Caco-2 (cell line): ENCODE measurements around the gene CD24. TPM values are rescaled to one million over a fixed set of nuclear protein-coding genes. Genes with fewer than 3 reads are reported as not detected.
"Not testable (repeated sequence)": the region's sequence is repeated elsewhere in the genome, so short reads cannot be mapped to it uniquely, and the experiment has no call there.

Experiments
- BruUV-seq: library from RNA; stranded (reverse); fragments of 400-500 nt; replicated peaks from 2 replicates; lab custom pipeline; 2021; lab: Mats Ljungman, UMichigan
- CTCF ChIA-PET: fragments of 300-600 bp; sonication (Branson Sonifier 250); formaldehyde crosslinking; loops from one replicate; lab custom pipeline; 2022; ENCODE audit warnings: antibody characterized with exemption; lab: Charles Lee
- POLR2A ChIA-PET: fragments of 300-600 bp; sonication (Branson Sonifier 250); formaldehyde crosslinking; loops from one replicate; lab custom pipeline; 2022; ENCODE audit warnings: antibody characterized with exemption; lab: Charles Lee
- DNase-seq, 2 experiments: peaks; one replicate each; pipeline versions ENCODE4 v3.0.0 to v3.0.0-alpha.2; 2020 to 2022
- H3K27me3 ChIP-seq: replicated peaks from 2 replicates; pipeline ENCODE4 v1.6.0; 2011; ENCODE audit warnings: low read length; ENCODE audit not compliant: control insufficient read depth, insufficient read depth
- H3K36me3 ChIP-seq: 2 replicates; pipeline ENCODE4 v1.5.1; 2011; ENCODE audit warnings: low read length; ENCODE audit not compliant: control insufficient read depth, insufficient read depth
- H3K4me1 ChIP-seq: fragments of 250-450 bp; sonication (Bioruptor Pico); 2 replicates; pipeline ENCODE4 v1.5.1; 2020; ENCODE audit warnings: mild to moderate bottlenecking
- H3K4me3 ChIP-seq: 2 replicates; pipeline ENCODE4 v1.5.1; 2011; ENCODE audit warnings: low read depth, mild to moderate bottlenecking, control low read depth, low read length
- H3K9me3 ChIP-seq: fragments of 250-450 bp; sonication (Bioruptor Pico); 2 replicates; pipeline ENCODE4 v1.5.1; 2020; ENCODE audit warnings: mild to moderate bottlenecking, moderate library complexity
- H3K27ac Mint-ChIP-seq: one replicate; pipeline ENCODE4 v1.8.0; 2022; ENCODE audit warnings: mixed read lengths; ENCODE audit not compliant: unreplicated experiment
- H3K27me3 Mint-ChIP-seq: one replicate; pipeline ENCODE4 v1.8.0; 2022; ENCODE audit warnings: mixed read lengths; ENCODE audit not compliant: insufficient read depth, unreplicated experiment
- H3K36me3 Mint-ChIP-seq: one replicate; pipeline ENCODE4 v1.8.0; 2022; ENCODE audit warnings: mild to moderate bottlenecking, mixed read lengths; ENCODE audit not compliant: insufficient read depth, unreplicated experiment
- H3K4me1 Mint-ChIP-seq: one replicate; pipeline ENCODE4 v1.8.0; 2022; ENCODE audit warnings: low read depth, mixed read lengths; ENCODE audit not compliant: unreplicated experiment
- H3K4me3 Mint-ChIP-seq: one replicate; pipeline ENCODE4 v1.8.0; 2022; ENCODE audit warnings: mild to moderate bottlenecking, moderate library complexity, mixed read lengths; ENCODE audit not compliant: unreplicated experiment
- H3K9me3 Mint-ChIP-seq: one replicate; pipeline ENCODE4 v1.8.0; 2022; ENCODE audit warnings: mixed read lengths; ENCODE audit not compliant: unreplicated experiment
- intact Hi-C: fragments of 100-400 bp; cut with micrococcal nuclease; formaldehyde crosslinking; loops from one replicate; pipeline ENCODE4 v1.10.0; 2022; ENCODE audit not compliant: unreplicated experiment
- total RNA-seq: library from RNA; stranded (reverse); gene quantifications from 2 replicates; pipeline ENCODE4 v1.2.3, GENCODE V29; 2022
- TF ChIP-seq, protein P1 (sequence below), 2 experiments: fragments of 200-600 bp in 1 of 2; IDR thresholded peaks; 1 replicate in 1 of 2; 2 replicates in 1 of 2; pipeline versions ENCODE4 v1.5.1 to v1.8.0; 2011 to 2022; ENCODE audit warnings: antibody characterized with exemption in 1 of 2, control low read depth in 1 of 2, inconsistent platforms in 1 of 2, low read depth in 1 of 2, low read length in 1 of 2, mild to moderate bottlenecking in 1 of 2, moderate library complexity in 1 of 2; ENCODE audit not compliant: insufficient read depth in 1 of 2, severe bottlenecking in 1 of 2, unreplicated experiment in 1 of 2

CD24 gene
- total RNA-seq, 1 experiment from 2014 or later: 81.7 TPM

DNA sequence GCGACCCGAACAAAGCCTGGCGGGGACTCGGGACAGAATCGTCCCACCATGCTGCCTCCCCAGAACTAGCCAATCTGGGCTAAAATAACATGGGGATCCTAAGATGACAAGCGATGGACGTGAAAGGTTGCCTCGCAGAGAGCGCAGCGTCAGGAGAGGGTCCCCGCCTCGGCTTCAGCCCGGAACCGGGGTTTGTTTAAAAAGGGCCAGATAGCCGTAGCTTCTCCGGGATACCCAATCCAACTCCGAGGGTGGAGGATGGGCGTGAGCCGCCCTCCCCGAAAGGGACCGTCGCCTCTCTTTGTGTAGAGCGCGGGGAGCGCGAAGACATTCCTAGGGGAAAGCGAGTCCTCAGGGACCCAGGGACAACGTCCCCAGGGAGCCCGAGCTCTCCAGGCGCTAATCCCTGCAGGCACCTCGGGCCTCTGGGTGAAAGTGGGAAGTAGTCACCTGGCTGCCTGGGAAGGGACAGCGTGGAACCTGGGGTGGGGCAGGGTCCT is 643 bp downstream of the CD24 start:
- no peaks in the 10 kb centered on the region for H3K36me3 ChIP-seq
- POLR2A ChIA-PET: no interaction called here
- peak overlapping the region; percentile 83 for H3K4me3 Mint-ChIP-seq
- no peaks in the 10 kb centered on the region for H3K9me3 Mint-ChIP-seq
- intact Hi-C loops: loop anchor here (2.0 kb wide), 1 partner anchor 175 kb away; no protein-coding TSS in a partner anchor
- TF ChIP-seq, protein P1, sequence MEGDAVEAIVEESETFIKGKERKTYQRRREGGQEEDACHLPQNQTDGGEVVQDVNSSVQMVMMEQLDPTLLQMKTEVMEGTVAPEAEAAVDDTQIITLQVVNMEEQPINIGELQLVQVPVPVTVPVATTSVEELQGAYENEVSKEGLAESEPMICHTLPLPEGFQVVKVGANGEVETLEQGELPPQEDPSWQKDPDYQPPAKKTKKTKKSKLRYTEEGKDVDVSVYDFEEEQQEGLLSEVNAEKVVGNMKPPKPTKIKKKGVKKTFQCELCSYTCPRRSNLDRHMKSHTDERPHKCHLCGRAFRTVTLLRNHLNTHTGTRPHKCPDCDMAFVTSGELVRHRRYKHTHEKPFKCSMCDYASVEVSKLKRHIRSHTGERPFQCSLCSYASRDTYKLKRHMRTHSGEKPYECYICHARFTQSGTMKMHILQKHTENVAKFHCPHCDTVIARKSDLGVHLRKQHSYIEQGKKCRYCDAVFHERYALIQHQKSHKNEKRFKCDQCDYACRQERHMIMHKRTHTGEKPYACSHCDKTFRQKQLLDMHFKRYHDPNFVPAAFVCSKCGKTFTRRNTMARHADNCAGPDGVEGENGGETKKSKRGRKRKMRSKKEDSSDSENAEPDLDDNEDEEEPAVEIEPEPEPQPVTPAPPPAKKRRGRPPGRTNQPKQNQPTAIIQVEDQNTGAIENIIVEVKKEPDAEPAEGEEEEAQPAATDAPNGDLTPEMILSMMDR (IDR thresholded peaks at IDR 0.05; ENCODE audit: insufficient read depth in 1 of 2, low read depth in 1 of 2, low read length in 1 of 2, severe bottlenecking in 1 of 2, unreplicated experiment in 1 of 2): no peak
- DNase-seq: peak; percentile 30 to 45
- BruUV-seq: no TSS peak
- CTCF ChIA-PET: no interaction called here
- peaks cover 35% of the 10 kb centered on the region for H3K36me3 Mint-ChIP-seq
- H3K27ac Mint-ChIP-seq: peak overlapping the region; percentile 67
- H3K4me3 ChIP-seq: peak overlapping the region; percentile 61
- no peaks in the 10 kb centered on the region for H3K27me3 ChIP-seq
- H3K4me1 ChIP-seq: peaks cover 11% of the 10 kb centered on the region; the same call in 1 of the 2 replicates
- no peaks in the 10 kb centered on the region for H3K4me1 Mint-ChIP-seq
- H3K9me3 ChIP-seq: no peaks in the 10 kb centered on the region
- H3K27me3 Mint-ChIP-seq: no peaks in the 10 kb centered on the region

DNA sequence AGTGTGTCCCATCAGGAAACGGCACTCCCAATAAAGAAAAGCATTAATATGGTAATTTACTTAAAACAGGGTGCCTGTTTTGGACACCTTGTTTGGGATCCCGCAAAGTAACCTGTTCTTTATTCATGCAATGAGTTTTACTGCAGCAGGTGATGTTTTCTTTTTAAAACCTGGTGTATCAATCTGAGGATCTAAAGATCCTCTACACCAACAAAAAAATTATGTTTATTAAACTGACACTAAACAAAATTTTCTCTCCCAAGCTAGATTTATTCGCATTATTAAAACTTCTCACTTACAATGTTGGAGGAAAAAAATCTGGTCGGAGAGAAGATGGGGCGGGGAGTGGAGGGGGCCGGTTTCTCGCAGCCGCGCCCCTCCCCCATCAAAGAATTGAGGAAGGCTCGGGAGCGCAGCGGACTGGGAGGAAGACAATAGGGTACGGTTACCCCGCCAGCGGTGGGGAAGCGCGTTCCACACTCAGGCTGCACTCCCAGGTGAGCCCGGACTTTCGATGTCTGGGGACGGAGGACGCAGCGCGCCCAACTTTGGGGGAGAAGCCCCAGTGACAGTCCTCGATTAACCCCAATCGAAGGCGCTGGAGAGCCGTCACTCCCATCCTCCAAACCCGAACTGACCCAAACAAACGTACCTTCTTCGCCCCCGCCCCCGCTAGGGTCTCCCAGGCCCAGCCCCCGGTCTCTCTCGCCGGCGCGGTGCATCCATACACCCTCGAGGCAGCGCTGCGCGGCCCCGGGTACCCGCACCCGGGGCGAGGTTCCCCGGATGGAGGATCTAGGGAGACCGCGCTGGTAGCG is 1.3 kb downstream of the CD24 start:
- Mint-ChIP-seq H3K9me3 (no peaks in the 10 kb centered on the region), H3K4me1 (no peaks in the 10 kb centered on the region), H3K27ac (peak overlapping the region; percentile 67), H3K36me3 (peaks cover 38% of the 10 kb centered on the region), H3K4me3 (peak overlapping the region; percentile 83), H3K27me3 (no peaks in the 10 kb centered on the region)
- peak overlapping the region; percentile 61 for H3K4me3 ChIP-seq
- no peaks in the 10 kb centered on the region for H3K36me3 ChIP-seq
- BruUV-seq: no TSS peak
- ChIA-PET CTCF (no interaction called here), POLR2A (no interaction called here)
- intact Hi-C loops: no loop called here
- DNase-seq: peak in 1 of 2 experiments; percentile 9
- no peaks in the 10 kb centered on the region for H3K27me3 ChIP-seq
- no peaks in the 10 kb centered on the region for H3K9me3 ChIP-seq
- H3K4me1 ChIP-seq: peaks cover 11% of the 10 kb centered on the region; the same call in 1 of the 2 replicates
- TF ChIP-seq, protein P1 (IDR thresholded peaks at IDR 0.05; ENCODE audit: insufficient read depth in 1 of 2, low read depth in 1 of 2, low read length in 1 of 2, severe bottlenecking in 1 of 2, unreplicated experiment in 1 of 2): no peak

- peak overlapping the region; percentile 83 for H3K4me3 Mint-ChIP-seq
- peaks cover 43% of the 10 kb centered on the region for H3K36me3 Mint-ChIP-seq
- ChIA-PET POLR2A (no interaction called here), CTCF (no interaction called here)
- Histone ChIP-seq H3K4me1 (peaks cover 11% of the 10 kb centered on the region; the same call in 1 of the 2 replicates), H3K27me3 (no peaks in the 10 kb centered on the region), H3K9me3 (no peaks in the 10 kb centered on the region), H3K36me3 (no peaks in the 10 kb centered on the region), H3K4me3 (peak overlapping the region; percentile 0; the same call in 1 of the 2 replicates)
- H3K27me3 Mint-ChIP-seq: no peaks in the 10 kb centered on the region
- TF ChIP-seq, protein P1 (IDR thresholded peaks at IDR 0.05; ENCODE audit: insufficient read depth in 1 of 2, low read depth in 1 of 2, low read length in 1 of 2, severe bottlenecking in 1 of 2, unreplicated experiment in 1 of 2): no peak
- no peak overlapping the region for H3K27ac Mint-ChIP-seq
- no TSS peak for BruUV-seq
- no peaks in the 10 kb centered on the region for H3K9me3 Mint-ChIP-seq
- no peaks in the 10 kb centered on the region for H3K4me1 Mint-ChIP-seq
- no peak for DNase-seq
- intact Hi-C loops: no loop called here
Measured at GRCh38 chr6:106972500-106972899, 2.0 kb downstream of the CD24 start.

DNA sequence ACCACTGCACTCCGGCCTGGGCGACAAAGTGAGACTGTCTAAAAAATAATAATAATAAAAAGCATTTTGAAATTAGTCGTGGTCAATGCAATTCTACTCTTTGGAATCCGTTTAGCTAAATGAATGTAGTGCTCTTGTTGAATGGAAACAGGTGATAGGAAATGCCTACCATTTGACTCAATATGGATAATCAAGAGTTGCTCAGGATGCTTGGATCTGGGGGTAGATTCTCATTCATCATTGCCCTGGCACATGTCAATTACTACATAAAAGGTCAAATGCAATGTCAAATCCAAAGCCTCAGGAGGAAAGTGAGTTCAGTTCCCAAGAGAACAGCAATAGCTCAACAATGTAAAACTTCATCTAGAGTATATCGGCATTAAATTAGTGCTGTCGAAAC is 3.8 kb downstream of the CD24 start:
- H3K36me3 Mint-ChIP-seq: peaks cover 45% of the 10 kb centered on the region

More for the DNA sequence above, 3.8 kb downstream of the CD24 start:
- H3K27ac Mint-ChIP-seq, H3K36me3 ChIP-seq, H3K4me3 ChIP-seq, H3K4me3 Mint-ChIP-seq, intact Hi-C loops, BruUV-seq, DNase-seq, H3K27me3 ChIP-seq, H3K4me1 ChIP-seq, POLR2A ChIA-PET, H3K9me3 Mint-ChIP-seq, CTCF ChIA-PET, H3K27me3 Mint-ChIP-seq, H3K4me1 Mint-ChIP-seq, H3K9me3 ChIP-seq: not testable (repeated sequence)
